Measurements from ENCODE around the gene UNKL.

UNKL gene

DNA sequence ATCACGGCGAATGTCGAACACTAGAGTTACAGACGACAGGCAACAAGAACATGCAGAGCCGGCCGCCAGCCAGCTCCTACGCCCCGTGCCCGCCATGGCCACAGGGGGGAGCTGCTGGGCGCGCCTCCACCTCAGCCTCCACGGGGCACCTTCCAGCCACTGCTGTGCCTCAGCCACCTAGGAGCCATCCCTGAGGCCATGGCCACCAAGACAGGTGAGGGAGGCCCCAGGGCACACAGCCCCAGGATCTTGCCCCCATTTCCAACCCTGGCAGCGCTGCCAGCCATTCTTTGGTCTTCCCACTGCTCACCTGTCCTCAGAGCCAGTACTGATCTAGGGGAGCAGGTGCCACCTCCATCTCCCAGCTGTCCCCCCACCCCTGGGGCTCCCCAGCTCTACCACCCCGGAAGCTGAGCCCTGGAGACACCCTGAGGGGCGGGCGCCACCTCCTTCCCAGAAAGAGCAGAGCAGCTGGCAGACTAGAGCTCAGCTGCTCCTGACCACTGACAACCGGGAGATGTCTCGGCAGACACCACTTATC lies 50.9 kb downstream of the UNKL start:
- no peaks in the 10 kb centered on the region for H3K9me3 ChIP-seq (ENCODE audit: insufficient read depth, low read depth, low read length)
- no peaks in the 10 kb centered on the region for H3K27me3 ChIP-seq (ENCODE audit: insufficient read depth, low read length)
- no peak overlapping the region for H3K9ac ChIP-seq (ENCODE audit: low read depth, low read length)
- H3K36me3 ChIP-seq (ENCODE audit: insufficient read depth, low read depth, low read length), result peaks cover 50% of the 10 kb centered on the region
- no peak overlapping the region for H3K4me3 ChIP-seq (ENCODE audit: low read length)
- H3K4me1 ChIP-seq (ENCODE audit: insufficient read depth, low read length), result no peaks in the 10 kb centered on the region
- no peak overlapping the region for H3K27ac ChIP-seq (ENCODE audit: low read length)

DNA sequence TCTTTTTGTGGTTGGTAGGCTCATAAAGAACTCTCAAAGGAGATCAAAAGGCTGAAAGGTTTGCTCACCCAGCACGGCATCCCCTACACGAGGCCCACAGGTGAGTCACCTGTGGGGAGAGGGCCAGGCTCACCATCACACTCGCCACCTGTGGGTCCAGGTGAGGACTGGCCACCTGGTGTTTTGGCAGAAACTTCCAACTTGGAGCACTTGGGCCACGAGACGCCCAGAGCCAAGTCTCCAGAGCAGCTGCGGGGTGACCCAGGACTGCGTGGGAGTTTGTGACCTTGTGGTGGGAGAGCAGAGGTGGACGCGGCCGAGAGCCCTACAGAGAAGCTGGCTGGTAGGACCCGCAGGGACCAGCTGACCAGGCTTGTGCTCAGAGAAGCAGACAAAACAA lies 51.7 kb downstream of the UNKL start:
- peaks cover 50% of the 10 kb centered on the region for H3K36me3 ChIP-seq (ENCODE audit: insufficient read depth, low read depth, low read length)

GRCh38 chr16:1361685-1362360 lies 52.7 kb downstream of the UNKL start:
- Histone ChIP-seq H3K36me3 (ENCODE audit: insufficient read depth, low read depth, low read length) (peaks cover 50% of the 10 kb centered on the region), H3K4me1 (ENCODE audit: insufficient read depth, low read length) (no peaks in the 10 kb centered on the region), H3K4me3 (ENCODE audit: low read length) (no peak overlapping the region), H3K9me3 (ENCODE audit: insufficient read depth, low read depth, low read length) (no peaks in the 10 kb centered on the region), H3K27me3 (ENCODE audit: insufficient read depth, low read length) (no peaks in the 10 kb centered on the region), H3K27ac (ENCODE audit: low read length) (no peak overlapping the region), H3K9ac (ENCODE audit: low read depth, low read length) (no peak overlapping the region)

More for the DNA sequence above, 51.7 kb downstream of the UNKL start:
- no peak overlapping the region for H3K27ac ChIP-seq (ENCODE audit: low read length)
- no peak overlapping the region for H3K4me3 ChIP-seq (ENCODE audit: low read length)
- no peaks in the 10 kb centered on the region for H3K27me3 ChIP-seq (ENCODE audit: insufficient read depth, low read length)
- no peak overlapping the region for H3K9ac ChIP-seq (ENCODE audit: low read depth, low read length)
- H3K9me3 ChIP-seq (ENCODE audit: insufficient read depth, low read depth, low read length), result no peaks in the 10 kb centered on the region
- H3K4me1 ChIP-seq (ENCODE audit: insufficient read depth, low read length), result no peaks in the 10 kb centered on the region

- H3K9me3 ChIP-seq (ENCODE audit: insufficient read depth, low read depth, low read length), result no peaks in the 10 kb centered on the region
- no peak overlapping the region for H3K27ac ChIP-seq (ENCODE audit: low read length)
- H3K36me3 ChIP-seq (ENCODE audit: insufficient read depth, low read depth, low read length), result peaks cover 17% of the 10 kb centered on the region
Observed at GRCh38 chr16:1357906-1358566, 56.5 kb downstream of the UNKL start.

DNA sequence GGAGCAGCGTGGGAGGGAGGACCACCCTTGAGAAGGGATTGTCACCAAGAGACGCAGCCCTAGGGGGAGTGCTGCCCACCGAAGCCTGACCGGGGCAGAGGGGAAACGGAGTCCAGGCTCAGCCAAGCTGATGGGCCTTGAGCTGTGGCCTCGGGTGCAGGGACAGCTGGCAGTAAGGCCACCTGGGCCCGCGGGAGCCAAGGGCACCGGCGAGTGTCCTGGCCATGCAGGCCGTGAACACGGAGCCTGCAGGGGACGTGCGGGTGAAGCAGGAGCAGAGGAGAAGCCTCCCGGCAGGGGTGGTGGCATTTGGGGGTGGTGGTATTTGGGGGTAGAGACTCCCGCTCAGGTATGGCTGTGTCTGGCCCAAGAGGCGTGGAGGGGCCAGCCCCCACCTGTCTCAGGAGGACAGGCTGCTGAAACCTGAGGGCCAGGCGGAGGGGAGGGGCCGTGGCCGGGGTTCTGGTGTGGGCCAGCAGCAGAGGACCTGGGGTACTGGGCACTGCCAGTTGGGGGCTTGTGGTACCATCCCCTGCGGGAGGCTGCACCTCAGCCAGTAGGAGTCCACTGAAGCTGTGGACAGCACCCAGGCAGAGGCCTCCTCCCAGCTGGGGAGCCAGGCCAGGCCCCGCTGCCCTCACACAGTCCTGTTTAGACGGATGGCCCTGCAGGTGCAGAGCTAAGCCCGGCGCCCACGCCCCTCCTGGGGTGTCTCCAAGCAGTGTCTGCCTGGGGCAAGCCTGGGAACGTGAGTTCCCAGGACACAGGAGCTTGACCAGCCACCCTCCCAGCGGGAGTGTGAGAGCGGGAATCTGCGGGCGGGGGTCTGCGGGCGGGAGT lies 58.2 kb downstream of the UNKL start:
- H3K9ac ChIP-seq (ENCODE audit: low read depth, low read length), result no peak overlapping the region
- no peaks in the 10 kb centered on the region for H3K27me3 ChIP-seq (ENCODE audit: insufficient read depth, low read length)
- no peaks in the 10 kb centered on the region for H3K9me3 ChIP-seq (ENCODE audit: insufficient read depth, low read depth, low read length)
- H3K4me3 ChIP-seq (ENCODE audit: low read length), result no peak overlapping the region
- peaks cover 6% of the 10 kb centered on the region; the same call in 1 of the 2 replicates for H3K36me3 ChIP-seq (ENCODE audit: insufficient read depth, low read depth, low read length)
- no peak overlapping the region for H3K27ac ChIP-seq (ENCODE audit: low read length)
- peaks cover 4% of the 10 kb centered on the region; the same call in 1 of the 2 replicates for H3K4me1 ChIP-seq (ENCODE audit: insufficient read depth, low read length)

More at GRCh38 chr16:1357906-1358566, 56.5 kb downstream of the UNKL start:
- no peaks in the 10 kb centered on the region for H3K4me1 ChIP-seq (ENCODE audit: insufficient read depth, low read length)
- H3K4me3 ChIP-seq (ENCODE audit: low read length), result no peak overlapping the region
- H3K9ac ChIP-seq (ENCODE audit: low read depth, low read length), result no peak overlapping the region
- H3K27me3 ChIP-seq (ENCODE audit: insufficient read depth, low read length), result no peaks in the 10 kb centered on the region

DNA sequence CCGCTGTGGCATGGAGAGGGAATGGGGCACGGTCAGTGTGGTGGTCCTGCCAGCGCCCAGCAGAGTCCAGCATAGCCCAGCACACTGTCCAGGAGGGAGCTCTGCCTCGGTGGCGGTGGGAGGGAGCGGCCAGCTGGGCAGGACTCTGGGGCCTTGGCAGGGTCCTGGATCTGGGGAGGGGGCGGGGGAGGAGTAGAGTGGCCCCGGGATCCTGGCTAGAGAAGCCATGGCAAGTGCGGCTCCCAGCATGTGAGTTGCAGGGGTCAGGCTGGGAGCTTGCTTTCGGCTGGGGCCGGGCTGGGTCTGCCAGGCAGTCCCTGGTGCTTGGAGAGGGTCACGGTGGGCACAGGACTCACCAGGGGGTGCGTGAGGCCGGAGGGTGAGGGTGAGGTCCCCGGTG lies 58.9 kb downstream of the UNKL start:
- Histone ChIP-seq H3K4me3 (ENCODE audit: low read length) (no peak overlapping the region), H3K9me3 (ENCODE audit: insufficient read depth, low read depth, low read length) (no peaks in the 10 kb centered on the region), H3K27ac (ENCODE audit: low read length) (no peak overlapping the region), H3K36me3 (ENCODE audit: insufficient read depth, low read depth, low read length) (peaks cover under 1% of the 10 kb centered on the region; the same call in 1 of the 2 replicates), H3K4me1 (ENCODE audit: insufficient read depth, low read length) (peaks cover 4% of the 10 kb centered on the region), H3K9ac (ENCODE audit: low read depth, low read length) (no peak overlapping the region), H3K27me3 (ENCODE audit: insufficient read depth, low read length) (no peaks in the 10 kb centered on the region)

- Histone ChIP-seq H3K36me3 (ENCODE audit: insufficient read depth, low read depth, low read length) (0 out of 2 replicates have a peak, but pooled peaks cover 1% of the 10 kb centered on the region), H3K4me1 (ENCODE audit: insufficient read depth, low read length) (peaks cover 4% of the 10 kb centered on the region), H3K9ac (ENCODE audit: low read depth, low read length) (no peak overlapping the region), H3K9me3 (ENCODE audit: insufficient read depth, low read depth, low read length) (no peaks in the 10 kb centered on the region), H3K4me3 (ENCODE audit: low read length) (no peak overlapping the region), H3K27ac (ENCODE audit: low read length) (no peak overlapping the region), H3K27me3 (ENCODE audit: insufficient read depth, low read length) (no peaks in the 10 kb centered on the region)
Observed at GRCh38 chr16:1354815-1355540, 59.5 kb downstream of the UNKL start.

DNA sequence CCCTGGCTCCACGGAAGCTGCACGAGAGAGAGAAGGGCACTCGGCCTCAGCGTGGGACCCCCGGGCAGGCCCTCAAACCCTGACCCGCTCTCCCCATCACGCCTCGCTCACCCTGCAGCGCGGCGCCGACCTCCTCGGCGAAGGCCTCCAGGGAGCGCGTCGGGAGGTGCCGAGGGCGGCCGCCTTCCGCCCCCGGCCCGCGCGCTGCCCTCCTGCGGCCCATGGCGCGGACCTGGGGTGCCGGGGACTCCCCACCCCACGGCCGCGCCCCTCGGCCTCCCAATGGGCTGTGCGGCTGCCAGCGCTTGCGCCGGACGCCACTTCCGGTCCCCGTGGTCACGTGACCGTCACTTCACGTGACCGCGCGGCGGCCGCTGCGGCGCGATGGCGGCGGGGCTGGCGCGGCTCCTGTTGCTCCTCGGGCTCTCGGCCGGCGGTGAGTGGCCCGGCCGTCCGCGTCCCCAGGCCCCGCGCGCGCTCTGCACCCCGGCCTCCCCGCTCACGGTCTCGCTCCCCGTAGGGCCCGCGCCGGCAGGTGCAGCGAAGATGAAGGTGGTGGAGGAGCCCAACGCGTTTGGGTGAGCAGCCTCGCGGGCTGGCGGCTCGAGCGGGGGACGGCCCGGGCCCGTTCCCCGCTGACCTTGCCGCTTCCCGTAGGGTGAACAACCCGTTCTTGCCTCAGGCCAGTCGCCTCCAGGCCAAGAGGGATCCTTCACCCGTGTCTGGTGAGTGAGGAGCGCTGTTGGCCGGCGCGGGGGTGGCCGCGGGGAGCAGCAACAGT lies 62.7 kb downstream of the UNKL start, which contains the start of the genes GNPTG and TSR3:
TSS of gene GNPTG (plus strand) at position 350 of the 781 bp plus-strand sequence. CDS start at position 385, 35 bp downstream.
TSS of gene TSR3 (minus strand) at position 297 of the 781 bp plus-strand sequence. CDS start at position 223, 74 bp downstream.
- Histone ChIP-seq H3K4me1 (ENCODE audit: insufficient read depth, low read length) (peaks cover 4% of the 10 kb centered on the region), H3K9me3 (ENCODE audit: insufficient read depth, low read depth, low read length) (no peaks in the 10 kb centered on the region), H3K27me3 (ENCODE audit: insufficient read depth, low read length) (no peaks in the 10 kb centered on the region), H3K9ac (ENCODE audit: low read depth, low read length) (peak within 1 kb of the TSS; percentile 79), H3K27ac (ENCODE audit: low read length) (no peak within 1 kb of the TSS), H3K36me3 (ENCODE audit: insufficient read depth, low read depth, low read length) (peaks cover 18% of the 10 kb centered on the region; the same call in 1 of the 2 replicates), H3K4me3 (ENCODE audit: low read length) (peak within 1 kb of the TSS; percentile 79)

DNA sequence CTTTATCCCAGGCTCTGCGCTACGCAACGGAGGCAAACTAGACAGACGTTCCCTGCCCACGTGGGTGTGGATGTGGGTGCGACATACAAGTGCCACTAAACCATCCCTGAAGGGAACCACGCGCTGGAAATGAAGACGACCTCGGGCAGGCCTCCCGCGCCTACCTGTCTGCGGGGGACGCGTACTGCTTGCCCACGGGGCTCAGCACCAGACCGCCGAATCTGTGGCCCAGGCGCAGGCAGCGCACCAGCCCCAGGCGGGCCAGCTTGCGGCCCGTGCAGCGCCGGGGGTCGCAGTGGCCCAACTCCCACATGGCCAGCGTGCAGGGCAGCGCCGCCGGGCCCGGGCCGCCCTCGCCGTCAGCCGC lies 63.3 kb downstream of the UNKL start:
- H3K4me1 ChIP-seq (ENCODE audit: insufficient read depth, low read length), result peaks cover 4% of the 10 kb centered on the region
- H3K4me3 ChIP-seq (ENCODE audit: low read length), result peak overlapping the region; percentile 79
- H3K9me3 ChIP-seq (ENCODE audit: insufficient read depth, low read depth, low read length), result no peaks in the 10 kb centered on the region
- H3K27me3 ChIP-seq (ENCODE audit: insufficient read depth, low read length), result no peaks in the 10 kb centered on the region
- peaks cover 18% of the 10 kb centered on the region; the same call in 1 of the 2 replicates for H3K36me3 ChIP-seq (ENCODE audit: insufficient read depth, low read depth, low read length)
- peak overlapping the region; percentile 79; the same call in 1 of the 2 replicates for H3K9ac ChIP-seq (ENCODE audit: low read depth, low read length)
- no peak overlapping the region for H3K27ac ChIP-seq (ENCODE audit: low read length)

DNA sequence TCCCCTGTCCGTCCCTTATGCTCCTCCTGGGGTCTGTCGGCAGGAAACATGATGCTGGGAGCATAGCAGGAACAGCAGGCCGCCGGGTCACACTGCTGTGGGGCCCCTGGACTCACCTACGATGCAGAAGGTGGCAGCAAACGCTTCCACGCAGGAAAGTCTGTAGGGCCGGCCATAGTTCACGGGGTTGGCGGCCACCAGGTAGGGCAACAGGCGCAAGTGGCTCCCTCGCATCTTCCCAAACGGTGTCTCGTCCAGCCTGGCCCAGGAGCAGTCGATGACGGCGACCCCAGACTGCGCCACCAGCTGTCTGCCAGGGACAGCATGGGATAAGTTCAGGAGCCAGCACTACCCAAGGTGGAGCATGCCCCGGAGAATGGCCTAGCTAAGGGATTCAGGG lies 63.8 kb downstream of the UNKL start:
- Histone ChIP-seq H3K9me3 (ENCODE audit: insufficient read depth, low read depth, low read length) (no peaks in the 10 kb centered on the region), H3K27ac (ENCODE audit: low read length) (no peak overlapping the region), H3K4me3 (ENCODE audit: low read length) (peak overlapping the region; percentile 79), H3K36me3 (ENCODE audit: insufficient read depth, low read depth, low read length) (peaks cover 18% of the 10 kb centered on the region; the same call in 1 of the 2 replicates), H3K4me1 (ENCODE audit: insufficient read depth, low read length) (peaks cover 4% of the 10 kb centered on the region), H3K9ac (ENCODE audit: low read depth, low read length) (peak overlapping the region; percentile 79), H3K27me3 (ENCODE audit: insufficient read depth, low read length) (no peaks in the 10 kb centered on the region)

Measured in iPS-20b (cell line).